Measurements from ENCODE around the gene CLIP3. TPM values are rescaled to one million over a fixed set of nuclear protein-coding genes. Genes with fewer than 3 reads are reported as not detected.

The CLIP3 gene
- total RNA-seq, 2 donors from 2014 or later: 21.3 to 29.0 TPM

DNA sequence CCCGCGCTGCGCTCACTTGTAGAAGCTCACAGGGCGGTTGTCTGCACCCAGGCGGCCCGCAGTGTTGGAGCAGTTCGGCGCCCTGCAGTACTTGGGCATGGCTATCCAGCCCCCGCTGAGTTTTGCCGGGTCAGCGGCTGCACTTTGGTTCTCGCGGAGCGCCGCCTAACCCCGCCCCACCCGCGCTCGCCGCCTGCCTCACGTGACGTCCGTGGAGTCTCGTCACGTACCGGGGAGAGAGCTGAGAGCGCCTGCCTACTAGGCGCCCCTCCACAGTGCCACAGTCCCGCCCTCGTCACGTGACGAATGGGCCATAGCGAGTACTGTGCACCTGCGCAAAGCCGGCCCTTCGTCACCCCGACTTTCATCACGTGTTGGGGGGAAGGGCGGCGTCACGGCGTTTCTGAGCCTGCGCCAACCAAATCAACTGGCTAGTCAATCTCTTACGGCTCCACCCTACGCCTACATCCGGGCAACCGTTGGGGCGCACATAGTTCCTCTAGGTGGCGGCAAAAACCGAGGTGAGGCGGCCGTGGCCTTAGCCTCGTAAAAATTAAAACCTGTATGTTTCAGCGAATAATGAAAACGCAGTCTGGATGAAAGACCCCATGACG, 21.6 kb upstream of the CLIP3 start, which contains the start of gene THAP8:
Gene THAP8 (minus strand): TSS at position 167 of the 614 bp plus-strand sequence. CDS start 68 bp downstream, at position 99.
- H3K4me3 ChIP-seq: peak within 1 kb of the TSS; percentile 89
- TF ChIP-seq CTCF (IDR thresholded peaks at IDR 0.05): peak; percentile 39
- no peaks in the 10 kb centered on the region for H3K36me3 ChIP-seq
- H3K27me3 ChIP-seq (replicated peaks; ENCODE audit: insufficient read depth): no peaks in the 10 kb centered on the region
- H3K4me1 ChIP-seq (ENCODE audit: control insufficient read depth in 1 of 2, low read depth in 2 of 2): peaks cover 10 to 15% of the 10 kb centered on the region in 2 donors
- ATAC-seq (ENCODE audit: insufficient number of reproducible peaks, low FRiP score, low read depth) (peak; percentile 88), DNase-seq (ENCODE audit: low spot score) (peak; percentile 99)
- no peaks in the 10 kb centered on the region for H3K9me3 ChIP-seq
- peak within 1 kb of the TSS; percentile 89 to 93 for H3K27ac ChIP-seq

GRCh38 chr19:36051637-36052036, 19.0 kb upstream of the CLIP3 start:
- H3K27me3 ChIP-seq (replicated peaks; ENCODE audit: insufficient read depth): no peaks in the 10 kb centered on the region
- TF ChIP-seq CTCF (IDR thresholded peaks at IDR 0.05): no peak
- H3K4me1 ChIP-seq (ENCODE audit: control insufficient read depth in 1 of 2, low read depth in 2 of 2): peaks cover 10 to 15% of the 10 kb centered on the region in 2 donors
- H3K4me3 ChIP-seq: no peak overlapping the region
- H3K36me3 ChIP-seq: no peaks in the 10 kb centered on the region
- no peak overlapping the region for H3K27ac ChIP-seq
- ATAC-seq (ENCODE audit: insufficient number of reproducible peaks, low FRiP score, low read depth) (no peak), DNase-seq (ENCODE audit: low spot score) (no peak)
- no peaks in the 10 kb centered on the region for H3K9me3 ChIP-seq

DNA sequence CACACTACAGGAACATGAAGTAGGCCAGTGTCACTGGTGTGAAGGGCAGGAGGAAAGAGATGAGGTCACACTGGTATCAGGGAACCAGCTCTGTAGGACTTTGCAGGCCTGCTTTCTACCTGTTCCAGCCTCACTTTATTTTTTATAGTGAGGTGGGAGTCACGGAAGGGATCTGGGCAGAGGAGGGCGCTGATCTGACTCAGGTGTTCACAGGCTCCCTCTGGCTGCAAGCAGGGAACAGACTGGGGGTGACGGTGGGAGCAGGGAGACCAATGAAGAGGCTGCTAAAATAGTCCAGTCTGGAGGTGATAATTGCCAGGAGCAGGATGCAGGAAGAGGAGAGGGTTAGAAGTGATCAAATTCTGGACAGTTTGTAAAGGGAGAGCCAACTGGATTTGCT, 18.6 kb upstream of the CLIP3 start:
- no peak overlapping the region for H3K4me3 ChIP-seq
- ATAC-seq (ENCODE audit: insufficient number of reproducible peaks, low FRiP score, low read depth) (no peak), DNase-seq (ENCODE audit: low spot score) (no peak)
- H3K27ac ChIP-seq: no peak overlapping the region
- H3K36me3 ChIP-seq: no peaks in the 10 kb centered on the region
- TF ChIP-seq CTCF (IDR thresholded peaks at IDR 0.05): no peak
- H3K9me3 ChIP-seq: no peaks in the 10 kb centered on the region
- peaks cover 10 to 15% of the 10 kb centered on the region in 2 donors for H3K4me1 ChIP-seq (ENCODE audit: control insufficient read depth in 1 of 2, low read depth in 2 of 2)
- H3K27me3 ChIP-seq (replicated peaks; ENCODE audit: insufficient read depth): no peaks in the 10 kb centered on the region

- Histone ChIP-seq H3K4me1 (ENCODE audit: control insufficient read depth in 1 of 2, low read depth in 2 of 2) (peaks cover 4 to 5% of the 10 kb centered on the region in 2 donors), H3K9me3 (no peaks in the 10 kb centered on the region), H3K27ac (no peak overlapping the region), H3K36me3 (no peaks in the 10 kb centered on the region), H3K4me3 (no peak overlapping the region), H3K27me3 (replicated peaks; ENCODE audit: insufficient read depth) (no peaks in the 10 kb centered on the region)
- TF ChIP-seq CTCF (IDR thresholded peaks at IDR 0.05): no peak
- ATAC-seq (ENCODE audit: insufficient number of reproducible peaks, low FRiP score, low read depth) (no peak), DNase-seq (ENCODE audit: low spot score) (no peak)
These were observed 16.5 kb upstream of the CLIP3 start for GRCh38 chr19:36049080-36049698.

GRCh38 chr19:36047835-36048234, 15.2 kb upstream of the CLIP3 start:
- Histone ChIP-seq H3K36me3 (no peaks in the 10 kb centered on the region), H3K4me3 (no peak overlapping the region), H3K4me1 (ENCODE audit: control insufficient read depth in 1 of 2, low read depth in 2 of 2) (peaks cover 2% of the 10 kb centered on the region in 2 donors), H3K9me3 (no peaks in the 10 kb centered on the region), H3K27ac (no peak overlapping the region), H3K27me3 (replicated peaks; ENCODE audit: insufficient read depth) (no peaks in the 10 kb centered on the region)
- DNase-seq (ENCODE audit: low spot score) (no peak), ATAC-seq (ENCODE audit: insufficient number of reproducible peaks, low FRiP score, low read depth) (no peak)
- TF ChIP-seq CTCF (IDR thresholded peaks at IDR 0.05): no peak
